HG03460 (cell line): ENCODE measurements around the gene EPB41L1.

Experiments
- ATAC-seq: cut with Tn5 transposase; IDR thresholded peaks from one replicate; pipeline ENCODE4 v1.9.1; 2021; ENCODE audit not compliant: unreplicated experiment

Gene EPB41L1

GRCh38 chr20:36153736-36154699 lies 522 bp upstream of the EPB41L1 start:
- ATAC-seq, result no peak

GRCh38 chr20:36155629-36155971 lies 1.1 kb downstream of the EPB41L1 start:
- ATAC-seq, result no peak

GRCh38 chr20:36155991-36156390 lies 1.5 kb downstream of the EPB41L1 start:
- ATAC-seq, result no peak

GRCh38 chr20:36157610-36158009 lies 3.1 kb downstream of the EPB41L1 start:
- ATAC-seq, result no peak

- ATAC-seq, result no peak
Observed at GRCh38 chr20:36158160-36158741, 3.7 kb downstream of the EPB41L1 start.

GRCh38 chr20:36159833-36160232 lies 5.3 kb downstream of the EPB41L1 start:
- no peak for ATAC-seq

- ATAC-seq, result no peak
Observed at GRCh38 chr20:36162272-36162966, 7.9 kb downstream of the EPB41L1 start.

- no peak for ATAC-seq
Observed at GRCh38 chr20:36167902-36168503, 13.5 kb downstream of the EPB41L1 start.

- no peak for ATAC-seq
Observed at GRCh38 chr20:36170542-36171215, 16.1 kb downstream of the EPB41L1 start.

GRCh38 chr20:36173451-36173933 lies 19.0 kb downstream of the EPB41L1 start:
- no peak for ATAC-seq

GRCh38 chr20:36175016-36175415 lies 20.5 kb downstream of the EPB41L1 start:
- no peak for ATAC-seq

GRCh38 chr20:36175475-36175995 lies 21.0 kb downstream of the EPB41L1 start:
- ATAC-seq, result no peak

- no peak for ATAC-seq
Observed at GRCh38 chr20:36177716-36178115, 23.2 kb downstream of the EPB41L1 start.

GRCh38 chr20:36179170-36179945 lies 24.8 kb downstream of the EPB41L1 start:
- ATAC-seq, result no peak

GRCh38 chr20:36180323-36180722 lies 25.8 kb downstream of the EPB41L1 start:
- no peak for ATAC-seq

GRCh38 chr20:36181934-36182603 lies 27.5 kb downstream of the EPB41L1 start:
- no peak for ATAC-seq

GRCh38 chr20:36182604-36183154 lies 28.1 kb downstream of the EPB41L1 start:
- no peak for ATAC-seq

- ATAC-seq, result no peak
Observed at GRCh38 chr20:36183155-36183944, 28.8 kb downstream of the EPB41L1 start.
